NCI-H82 treated with DMSO at 0.1 percent for 48 hours (cell line): ENCODE measurements around the gene OR4C13.
"Not testable (repeated sequence)": the region's sequence is repeated elsewhere in the genome, so short reads cannot be mapped to it uniquely, and the experiment has no call there.

Experiments
- DNase-seq: peaks from one replicate; lab custom pipeline; 2025; ENCODE audit not compliant: unreplicated experiment; lab: John Stamatoyannopoulos, UW

OR4C13 gene

DNA sequence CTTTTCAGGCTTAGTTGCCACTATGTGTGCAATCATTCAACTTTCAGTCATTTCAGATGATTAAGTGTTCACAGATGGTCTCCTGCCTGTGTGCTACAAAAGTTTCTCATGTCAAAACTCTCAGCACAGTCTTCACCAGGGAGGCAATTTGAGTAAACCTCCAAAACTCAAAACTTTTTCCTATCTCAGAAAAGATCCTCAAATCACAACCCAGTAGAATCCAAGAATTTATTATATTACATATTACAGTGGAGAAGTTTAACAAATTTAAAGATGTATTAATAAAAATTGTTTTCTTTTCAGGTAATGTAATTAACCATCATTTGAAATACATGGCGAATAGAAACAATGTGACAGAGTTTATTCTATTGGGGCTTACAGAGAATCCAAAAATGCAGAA lies at the start of gene OR4C13:
Gene OR4C13, plus strand, starts transcription at position 301 of the 400 bp plus-strand sequence. Its CDS starts 32 bp downstream, at position 333.
- DNase-seq, result no peak

- not testable (repeated sequence) for DNase-seq
Measured at GRCh38 chr11:49911516-49911915, 40.7 kb upstream of the OR4C13 start.

GRCh38 chr11:49948701-49949100 lies 3.5 kb upstream of the OR4C13 start:
- DNase-seq, result not testable (repeated sequence)

- DNase-seq, result not testable (repeated sequence)
Measured at GRCh38 chr11:49973439-49973838, 21.2 kb downstream of the OR4C13 start.

- DNase-seq, result not testable (repeated sequence)
Measured at GRCh38 chr11:49982435-49982834, 30.2 kb downstream of the OR4C13 start, which contains the start of gene OR4C12. TSS of gene OR4C12 (minus strand) at chr11:49982535. CDS start at chr11:49982501, 34 bp downstream.

- DNase-seq, result peak; percentile 48
Measured at GRCh38 chr11:49995565-49995964, 43.4 kb downstream of the OR4C13 start.
